Measurements from ENCODE around the gene STOX2. TPM values are rescaled to one million over a fixed set of nuclear protein-coding genes. Genes with fewer than 3 reads are reported as not detected.

Gene STOX2
- total and polyA plus RNA-seq, 2 of the 8 experiments (the other 6 are each of a cell fraction or from before 2014, with no cell fraction given): 5.5 to 20.0 TPM

DNA sequence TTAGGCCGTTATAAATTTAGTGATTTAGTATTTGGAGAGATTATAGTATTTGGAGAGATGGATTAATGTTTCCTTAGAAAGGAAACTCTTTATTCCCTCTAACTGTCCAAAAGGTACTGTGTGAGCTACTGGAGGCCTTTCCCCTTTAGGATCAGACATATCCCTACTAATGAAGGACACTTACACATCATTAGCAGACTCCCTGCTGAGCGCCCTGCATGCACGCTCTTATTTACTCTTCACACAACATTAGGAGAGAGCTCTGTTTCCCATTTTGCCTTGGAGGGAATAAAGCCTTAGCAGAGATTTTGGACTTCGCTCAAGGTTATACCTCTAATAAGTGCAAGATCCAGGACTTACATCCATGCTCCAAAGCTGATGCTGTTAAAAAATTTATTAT lies 17.8 kb upstream of the STOX2 start:
- H3K4me3 ChIP-seq (ENCODE audit: extremely low read depth in 1 of 4, insufficient read depth in 2 of 4, low read depth in 3 of 4, low read length in 4 of 4): no peak overlapping the region
- WGBS, 2 experiments (ENCODE audit: extremely low coverage in 1 of 2, insufficient coverage in 1 of 2, insufficient read length in 1 of 2, insufficient replicate concordance in 2 of 2, low coverage in 1 of 2, low lambda C conversion rate in 2 of 2, missing lambda C conversion rate in 1 of 2): 83% methylated on average over 4 of the region's 4 CpGs; no CpG with 5 or more reads in 1 of the 2 experiments
- H3K14ac ChIP-seq (ENCODE audit: insufficient read length): no peak overlapping the region
- H2BK12ac ChIP-seq (ENCODE audit: low read depth, low read length): no peak overlapping the region
- no peaks in the 10 kb centered on the region for H3K4me1 ChIP-seq (replicated peaks in 1 of 4; ENCODE audit: control insufficient read depth in 3 of 4, insufficient read depth in 4 of 4, low read length in 3 of 4)
- H4K91ac ChIP-seq (replicated peaks; ENCODE audit: insufficient read length, low read length): no peak overlapping the region
- no peak overlapping the region for H3K4ac ChIP-seq (replicated peaks; ENCODE audit: insufficient read length, low read depth, low read length)
- H2BK120ac ChIP-seq (replicated peaks; ENCODE audit: low read depth, low read length): no peak overlapping the region
- no peak overlapping the region for H2BK20ac ChIP-seq (ENCODE audit: low read length)
- H3K36me3 ChIP-seq (ENCODE audit: control insufficient read depth in 2 of 4, insufficient read depth in 4 of 4, low read length in 3 of 4): no peaks in the 10 kb centered on the region
- no peak overlapping the region for H4K8ac ChIP-seq (ENCODE audit: extremely low read depth, insufficient read depth, low read length)
- H3K27ac ChIP-seq (ENCODE audit: low read depth, low read length): no peak overlapping the region
- ChIA-PET CTCF (ENCODE audit: partially characterized antibody) (interaction anchor here (1.0 kb wide), 1 partner anchor 18 kb away, joined by 4 read pairs; the partner anchor contains the start of gene STOX2), POLR2A (ENCODE audit: partially characterized antibody) (interaction anchor here (0.6 to 1.3 kb wide), 3 partner anchors 14 to 697 kb away, joined by 4 read pairs; partner anchors contain the start of gene STOX2)
- no peak overlapping the region for H4K5ac ChIP-seq (ENCODE audit: insufficient read length, low read depth, low read length)
- H2AFZ ChIP-seq (ENCODE audit: low read length): no peak overlapping the region
- H4K20me1 ChIP-seq (replicated peaks in 1 of 2; ENCODE audit: control insufficient read depth in 1 of 2, insufficient read depth in 2 of 2, low read length in 2 of 2): no peaks in the 10 kb centered on the region
- no peak overlapping the region for H3K56ac ChIP-seq (replicated peaks; ENCODE audit: insufficient read length, low read depth, low read length)
- H2BK5ac ChIP-seq (ENCODE audit: low read depth, low read length): no peak overlapping the region
- H2AK5ac ChIP-seq (ENCODE audit: low read depth, low read length): no peak overlapping the region
- H3K18ac ChIP-seq (ENCODE audit: extremely low read depth, low read length): no peak overlapping the region
- H3K23ac ChIP-seq (ENCODE audit: insufficient read length): no peak overlapping the region
- H3K27me3 ChIP-seq (replicated peaks in 1 of 4; ENCODE audit: control insufficient read depth in 3 of 4, extremely low read depth in 1 of 4, insufficient read depth in 3 of 4, low read length in 3 of 4): no peaks in the 10 kb centered on the region
- no peak overlapping the region for H3K4me2 ChIP-seq (ENCODE audit: insufficient read depth in 1 of 2, low read depth in 2 of 2, low read length in 2 of 2)
- no peak overlapping the region for H2BK15ac ChIP-seq (ENCODE audit: low read length)
- no peak overlapping the region for H3K9ac ChIP-seq (replicated peaks in 1 of 4; ENCODE audit: extremely low read depth in 1 of 4, low read depth in 3 of 4, low read length in 3 of 4)
- TF ChIP-seq CBX8 (IDR thresholded peaks at IDR 0.05; ENCODE audit: borderline replicate concordance, low read depth, low read length) (no peak), SUZ12 (IDR thresholded peaks at IDR 0.05; ENCODE audit: low read length) (no peak), SAP30 (IDR thresholded peaks at IDR 0.05; ENCODE audit: insufficient read depth, insufficient replicate concordance, low read length) (no peak), RBBP5 (IDR thresholded peaks at IDR 0.05; ENCODE audit: borderline replicate concordance, low read depth, low read length) (no peak), RNF2 (IDR thresholded peaks at IDR 0.05; ENCODE audit: borderline replicate concordance, low read depth, low read length, missing control alignments, poor library complexity, severe bottlenecking) (no peak), KDM4A (IDR thresholded peaks at IDR 0.05; ENCODE audit: low read depth, low read length, severe bottlenecking) (no peak), HDAC6 (IDR thresholded peaks at IDR 0.05; ENCODE audit: low read depth, low read length) (no peak), EZH2 (IDR thresholded peaks at IDR 0.05; ENCODE audit: low read depth, low read length, severe bottlenecking) (no peak), KDM5A (IDR thresholded peaks at IDR 0.05; ENCODE audit: low read length) (no peak)
- H3K79me1 ChIP-seq (ENCODE audit: low read depth, low read length): no peaks in the 10 kb centered on the region; the same call in 1 of the 2 replicates
- no peaks in the 10 kb centered on the region for H3K23me2 ChIP-seq (ENCODE audit: low read depth, low read length)
- DNase-seq (ENCODE audit: low read depth in 1 of 2, low spot score in 2 of 2): no peak
- FAIRE-seq: no peak
- H3K9me3 ChIP-seq (ENCODE audit: insufficient read depth in 2 of 2, low read depth in 1 of 2, low read length in 1 of 2): no peaks in the 10 kb centered on the region
- no peaks in the 10 kb centered on the region for H3K79me2 ChIP-seq (ENCODE audit: control insufficient read depth in 1 of 2, insufficient read depth in 2 of 2, low read length in 2 of 2)
